Fibroblast of peridontal ligament (primary cell): ENCODE data around the gene EFHC2.
A peak's percentile ranks its signal among the peaks of the same experiment; 100 is the strongest.

ENCODE experiments used
- DNase-seq: peaks from one replicate; pipeline ENCODE4 v3.0.0-alpha.2; 2010; ENCODE audit errors: extremely low read depth

The EFHC2 gene

DNA sequence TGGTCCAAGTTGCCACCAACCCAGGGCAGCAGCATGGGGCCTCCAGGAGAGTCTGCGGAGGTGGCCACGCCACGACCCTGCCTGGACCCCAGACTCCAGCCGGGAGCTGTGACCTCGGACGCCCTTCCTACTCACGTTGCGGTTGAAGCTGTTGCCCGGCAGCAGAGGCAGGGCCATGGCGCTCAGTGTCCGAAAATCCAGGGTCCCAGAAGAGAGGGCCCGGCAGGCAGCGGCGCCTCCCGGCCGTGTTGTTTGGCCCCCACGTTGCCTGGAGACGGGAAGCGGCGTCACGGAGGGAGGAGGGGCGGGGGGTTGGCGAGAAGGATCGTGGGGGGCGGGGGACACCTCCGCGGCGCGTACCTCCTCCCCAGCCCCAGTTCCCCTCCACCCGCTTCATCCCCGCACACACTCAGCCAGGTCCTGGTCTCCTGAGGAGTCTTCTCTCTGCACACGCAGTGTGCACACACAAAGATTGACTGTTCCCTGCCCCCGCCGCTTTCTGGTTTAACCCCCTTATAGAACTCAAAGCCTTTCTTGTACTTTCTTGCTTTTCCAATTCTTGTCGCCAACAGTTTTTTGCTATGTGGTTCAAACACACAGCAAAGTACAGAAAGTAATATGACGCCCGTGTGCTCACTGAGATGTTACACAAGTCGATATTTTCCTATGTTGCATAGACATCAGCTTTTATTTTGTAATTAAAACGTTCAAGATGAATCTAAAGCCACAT is at the start of gene EFHC2:
Gene EFHC2 (minus strand): TSS at position 261 of the 730 bp plus-strand sequence. CDS start 84 bp downstream, at position 177.
- peak; percentile 32 for DNase-seq

DNA sequence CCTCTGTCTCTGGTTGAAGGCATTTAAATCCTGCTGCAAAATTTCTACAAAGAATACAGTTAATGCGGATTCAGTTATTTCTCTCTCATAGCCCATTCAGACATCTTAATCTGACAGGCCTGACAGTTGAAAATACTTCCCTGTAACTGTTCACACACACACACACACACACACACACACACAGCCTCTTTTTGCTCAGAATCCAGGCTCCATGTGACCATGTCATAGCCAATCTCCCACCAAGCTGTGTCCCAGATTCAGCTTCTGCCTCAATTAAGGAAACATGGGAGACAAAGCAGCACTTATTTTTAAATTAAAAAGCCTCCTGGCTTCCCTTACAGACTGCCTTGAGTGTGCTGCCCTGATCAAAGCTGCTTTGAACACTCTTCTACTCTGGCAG is 49.3 kb upstream of the EFHC2 start:
- DNase-seq, result no peak

GRCh38 chrX:44384688-44385338 is 41.3 kb upstream of the EFHC2 start:
- DNase-seq, result no peak

- peak; percentile 73 for DNase-seq
Measured at GRCh38 chrX:44382871-44383270, 39.4 kb upstream of the EFHC2 start.

- no peak for DNase-seq
Measured at GRCh38 chrX:44352758-44353157, 9.3 kb upstream of the EFHC2 start.

DNA sequence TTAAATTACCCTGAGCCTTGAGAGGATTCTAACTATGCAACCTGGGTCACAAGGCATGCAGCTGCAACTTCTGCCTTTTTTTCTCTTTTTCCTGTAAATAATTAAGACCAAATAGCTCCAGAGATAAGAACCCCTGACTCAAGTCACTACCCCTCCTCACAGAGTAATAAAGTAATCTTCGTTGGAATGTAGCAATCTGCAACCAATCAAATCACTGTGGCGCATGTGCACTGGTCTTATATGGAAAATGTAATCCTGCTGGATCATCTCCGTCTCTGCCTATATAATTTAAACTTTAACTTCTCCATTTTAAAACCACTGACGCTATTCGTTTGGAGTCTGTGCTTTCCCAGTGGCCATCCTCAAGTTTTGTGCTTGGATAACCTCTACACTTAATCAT is 6.1 kb upstream of the EFHC2 start:
- no peak for DNase-seq

- peak; percentile 9 for DNase-seq
Measured at GRCh38 chrX:44344687-44345086, 1.2 kb upstream of the EFHC2 start.

- DNase-seq, result peak; percentile 3
Measured at GRCh38 chrX:44344194-44344593, 722 bp upstream of the EFHC2 start.

GRCh38 chrX:44342866-44343265 is 606 bp downstream of the EFHC2 start:
- no peak for DNase-seq

DNA sequence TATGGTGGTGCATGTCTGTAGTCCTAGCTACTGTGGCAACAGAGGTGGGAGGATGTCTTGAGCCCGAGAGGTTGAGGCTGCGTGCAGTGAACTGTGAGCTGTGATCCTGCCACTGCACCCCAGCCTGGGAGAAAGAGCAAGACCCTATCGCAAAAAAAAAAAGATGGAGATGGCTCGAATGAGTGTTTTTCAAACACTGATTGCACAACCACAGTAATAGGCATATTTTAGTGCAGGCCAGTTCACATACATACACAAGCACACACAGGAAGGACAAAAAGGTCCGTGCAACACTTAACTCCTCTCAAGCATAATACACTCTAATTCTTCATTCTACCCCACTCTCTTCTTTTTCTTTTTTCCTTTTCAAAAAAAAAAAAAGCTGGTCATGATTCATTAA is 5.1 kb downstream of the EFHC2 start:
- DNase-seq, result no peak

- DNase-seq, result no peak
Measured at GRCh38 chrX:44332437-44332836, 11.0 kb downstream of the EFHC2 start.

GRCh38 chrX:44330227-44330626 is 13.2 kb downstream of the EFHC2 start:
- DNase-seq, result peak; percentile 1

DNA sequence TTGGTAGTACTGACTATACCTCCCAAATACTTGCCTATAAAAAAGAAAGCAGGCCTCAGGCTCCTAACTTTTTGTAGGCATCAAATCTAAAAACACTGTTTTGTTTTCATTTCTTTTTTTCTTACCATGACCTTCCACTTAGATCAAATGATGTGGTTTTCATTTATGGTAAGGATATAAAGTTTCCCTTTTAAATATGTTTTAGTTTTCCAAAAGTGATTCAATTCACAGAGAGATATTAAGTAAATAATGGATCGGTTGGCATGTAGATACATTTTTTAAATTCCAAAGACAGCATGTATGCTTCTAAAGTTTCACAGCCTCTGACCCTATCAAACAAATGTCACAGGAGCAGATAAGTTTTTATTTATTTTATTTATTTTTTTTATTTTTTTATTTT is 23.9 kb downstream of the EFHC2 start:
- no peak for DNase-seq

DNA sequence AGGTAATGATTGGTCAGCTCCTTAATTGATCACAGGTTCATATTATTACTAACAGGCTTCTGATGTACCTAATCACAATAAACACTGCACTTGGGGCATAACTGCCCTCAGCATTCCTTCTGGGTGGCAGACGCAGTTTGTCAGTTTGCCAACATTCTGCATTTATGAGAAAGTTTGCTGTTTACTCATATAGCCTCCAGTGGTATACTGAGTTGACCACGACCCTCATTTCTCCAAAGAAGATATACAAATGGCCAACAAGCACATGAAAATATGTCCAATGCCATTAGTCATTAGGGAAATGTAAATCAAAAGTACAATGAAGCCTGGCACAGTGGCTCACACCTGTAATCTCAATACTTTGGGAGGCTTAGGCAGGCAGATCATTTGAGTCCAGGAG is 26.3 kb downstream of the EFHC2 start:
- DNase-seq, result no peak

GRCh38 chrX:44314808-44315207 is 28.7 kb downstream of the EFHC2 start:
- DNase-seq, result no peak

- peak; percentile 59 for DNase-seq
Measured at GRCh38 chrX:44314259-44314734, 29.2 kb downstream of the EFHC2 start.

DNA sequence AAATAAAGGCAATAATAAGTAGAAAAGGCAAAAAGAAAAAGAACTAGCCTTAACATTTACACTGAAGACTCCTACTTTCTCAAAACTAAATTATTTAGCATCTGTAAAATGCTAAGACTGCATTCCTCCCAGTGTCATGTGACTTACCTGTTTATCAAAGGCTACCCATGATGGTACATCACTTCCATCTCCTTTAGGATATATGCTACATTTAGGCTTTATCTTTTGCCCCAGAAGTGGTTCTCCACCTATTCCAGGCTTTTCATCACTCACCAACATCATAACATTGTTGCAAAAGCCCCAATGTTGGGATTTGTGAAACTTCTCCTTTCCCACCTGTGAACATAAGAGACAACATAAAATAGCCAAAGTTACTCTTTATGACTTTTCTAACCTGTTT is 31.1 kb downstream of the EFHC2 start:
- DNase-seq, result no peak

- DNase-seq, result no peak
Measured at GRCh38 chrX:44310227-44310626, 33.2 kb downstream of the EFHC2 start.

DNA sequence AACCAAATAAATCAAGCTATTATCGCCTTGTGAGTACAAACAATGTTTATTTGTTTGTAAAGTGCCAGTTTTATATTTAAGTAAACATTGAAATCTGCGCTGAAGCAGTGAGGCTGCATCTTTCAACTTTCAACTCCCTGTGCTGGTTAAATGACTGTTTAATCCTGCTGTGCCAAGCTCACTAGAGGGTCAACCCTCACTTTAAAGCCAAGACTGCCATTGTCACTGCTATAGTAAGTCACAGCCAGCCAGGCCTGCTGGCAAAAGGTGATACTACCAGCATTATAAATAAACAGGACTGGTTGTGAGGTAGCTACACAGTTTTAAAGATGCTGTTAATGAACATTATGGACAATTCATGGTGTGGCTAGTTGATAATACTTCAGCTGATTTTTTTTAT is 34.6 kb downstream of the EFHC2 start:
- no peak for DNase-seq

DNA sequence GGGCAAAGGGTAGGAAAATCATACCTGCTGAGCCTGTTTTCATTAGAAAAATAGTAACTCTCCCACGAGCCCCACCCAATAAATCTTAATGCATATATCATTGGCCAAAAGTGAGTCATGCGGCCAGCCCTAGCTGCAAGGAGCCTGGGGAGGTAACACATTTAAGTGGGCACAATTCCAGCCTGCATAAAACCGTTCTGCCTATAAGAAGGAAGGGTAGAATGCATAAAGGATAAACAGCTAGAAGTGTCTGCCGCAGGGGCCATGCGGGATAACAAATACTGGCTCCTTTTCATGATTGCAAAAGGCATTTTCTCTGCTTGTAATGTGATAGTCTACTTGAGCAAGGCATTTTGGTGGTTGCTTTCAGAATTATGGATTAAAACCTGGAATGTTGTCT is 37.1 kb downstream of the EFHC2 start:
- DNase-seq, result peak; percentile 1

DNA sequence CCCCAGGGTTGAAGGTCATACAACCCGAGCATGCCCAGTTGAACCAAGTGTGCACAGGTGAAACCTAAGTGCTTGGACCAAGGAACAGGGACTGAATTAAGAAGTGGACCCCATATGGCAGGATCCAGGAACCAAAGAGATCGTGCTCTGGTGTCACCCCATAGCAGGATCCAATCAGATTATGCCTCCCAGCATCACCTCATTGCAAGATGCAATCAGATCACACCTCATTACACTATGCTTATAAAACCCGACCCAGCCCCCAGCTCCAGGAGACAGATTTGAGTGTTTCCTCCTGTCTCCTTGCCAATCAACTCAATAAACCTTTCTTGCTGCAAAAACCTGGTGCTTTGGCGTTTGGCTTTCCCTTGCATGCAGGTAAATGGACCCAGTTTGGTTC is 37.6 kb downstream of the EFHC2 start:
- no peak for DNase-seq

- DNase-seq, result no peak
Measured at GRCh38 chrX:44303119-44303518, 40.4 kb downstream of the EFHC2 start.

DNA sequence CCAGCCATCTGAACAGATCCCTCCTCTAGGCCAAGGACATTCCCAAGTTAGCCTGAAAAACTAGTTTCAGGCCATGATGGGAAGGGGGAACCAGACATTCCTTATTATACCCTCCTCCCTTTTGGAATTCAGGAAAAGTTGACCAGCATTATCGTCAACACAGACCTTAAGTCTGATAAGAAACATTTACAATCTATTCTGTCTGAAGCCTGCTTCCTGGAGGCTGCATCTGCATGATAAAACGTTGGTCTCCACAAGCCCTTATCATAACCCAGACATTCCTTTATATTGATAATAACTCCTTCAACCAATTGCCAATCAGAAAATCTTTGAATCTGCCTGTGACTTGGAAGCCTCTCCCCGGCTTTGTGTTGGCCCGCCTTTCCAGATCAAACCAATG is 44.3 kb downstream of the EFHC2 start:
- no peak for DNase-seq
